Esophagus muscularis mucosa (tissue), 4 donors: ENCODE data around the gene ZNG1A. TPM values are rescaled to one million over a fixed set of nuclear protein-coding genes. Genes with fewer than 3 reads are reported as not detected.
A peak's percentile ranks its signal among the peaks of the same experiment; 100 is the strongest.
"Not testable (repeated sequence)": the region's sequence is repeated elsewhere in the genome, so short reads cannot be mapped to it uniquely, and the experiment has no call there.

Experiments
- DNase-seq: peaks from one replicate; pipeline ENCODE4 v3.0.0-alpha.2; 2017; ENCODE audit errors: extremely low spot score
- H3K27ac ChIP-seq, 4 donors: fragments of 200-600 bp; sonication (generic); replicated peaks in 1 of 4; 1 replicate in 3 of 4; 2 replicates in 1 of 4; pipeline ENCODE4 v1.5.1; 2016 to 2019; ENCODE audit warnings: mild to moderate bottlenecking in 1 of 4
- H3K27me3 ChIP-seq, 4 donors: fragments of 200-600 bp; sonication (generic); one replicate each; pipeline versions ENCODE4 v1.5.1 to v1.6.0; 2016 to 2019
- H3K36me3 ChIP-seq, 4 donors: fragments of 200-600 bp; sonication (generic); one replicate each; pipeline ENCODE4 v1.5.1; 2016 to 2019
- H3K4me1 ChIP-seq, 4 donors: fragments of 200-600 bp; sonication (generic); one replicate each; pipeline ENCODE4 v1.5.1; 2016 to 2019
- H3K4me3 ChIP-seq, 4 donors: fragments of 200-600 bp; sonication (generic); 1 replicate in 2 of 4; 2 replicates in 2 of 4; pipeline ENCODE4 v1.5.1; 2016 to 2019; ENCODE audit warnings: mild to moderate bottlenecking in 4 of 4, moderate library complexity in 1 of 4
- H3K9me3 ChIP-seq, 4 donors: fragments of 200-600 bp; sonication (generic); 1 replicate in 3 of 4; 2 replicates in 1 of 4; pipeline ENCODE4 v1.5.1; 2016 to 2019
- CTCF ChIP-seq, 3 experiments: fragments of 200-600 bp in 2 of 3; fragments of 450-650 bp in 1 of 3; sonication (generic) in 2 of 3; IDR thresholded peaks; one replicate each; pipeline ENCODE4 v1.5.1; 2017 to 2019; ENCODE audit warnings: antibody characterized with exemption in 3 of 3, mild to moderate bottlenecking in 2 of 3, moderate library complexity in 1 of 3
- EP300 ChIP-seq: sonication (generic); formaldehyde crosslinking; IDR thresholded peaks from one replicate; pipeline ENCODE4 v1.6.1; 2017; ENCODE audit warnings: antibody characterized with exemption
- POLR2A ChIP-seq: fragments of 450-650 bp; IDR thresholded peaks from one replicate; pipeline ENCODE4 v1.6.1; 2017; ENCODE audit warnings: antibody characterized with exemption, moderate library complexity, mild to moderate bottlenecking, low read depth
- POLR2AphosphoS5 ChIP-seq, 2 donors: sonication (generic); formaldehyde crosslinking; IDR thresholded peaks; one replicate each; pipeline ENCODE4 v1.6.1; 2017; ENCODE audit warnings: antibody characterized with exemption in 2 of 2
- WGBS: methylation state at CpG from one replicate; pipeline ENCODE4 v1.1.5; 2018; 5-methylcytosine and 5-hydroxymethylcytosine counted together
- intact Hi-C: fragments of 100-400 bp; cut with DNase I; formaldehyde crosslinking; loops from one replicate; pipeline ENCODE4 v1.15.1; 2023
- total RNA-seq, 4 donors: library from RNA; depleted of rRNA; stranded (reverse); fragments of >200 nt; gene quantifications; one replicate each; pipeline versions ENCODE4 v1.1.0 to v1.2.1, GENCODE V29; 2016

The ZNG1A gene
- total RNA-seq, 4 donors from 2014 or later = 26.4 to 50.7 (median 34.1) TPM

GRCh38 chr9:215631-216155 is 36.8 kb upstream of the ZNG1A start:
- 38% methylated on average over 6 of the region's 6 CpGs for WGBS
- Histone ChIP-seq H3K4me1 (peaks cover 6 to 82% (median 82%) of the 10 kb centered on the region in 4 donors), H3K36me3 (no peaks in the 10 kb centered on the region), H3K27ac (peak overlapping the region; percentile 89 to 91 (median 90)), H3K27me3 (peaks cover 0 to 7% (median 0%) of the 10 kb centered on the region in 4 donors), H3K4me3 (peak overlapping the region; percentile 73 to 87 (median 78)), H3K9me3 (no peaks in the 10 kb centered on the region)
- intact Hi-C loops = loop anchor here (5.0 kb wide), 2 partner anchors 72 to 87 kb away; no protein-coding TSS in a partner anchor
- TF ChIP-seq EP300 = no peak
- TF ChIP-seq POLR2A = no peak
- TF ChIP-seq CTCF (IDR thresholded peaks at IDR 0.05) = no peak
- TF ChIP-seq POLR2AphosphoS5 (IDR thresholded peaks at IDR 0.05) = no peak
- no peak for DNase-seq

GRCh38 chr9:214648-215493 is 36.0 kb upstream of the ZNG1A start, which contains the start of gene DOCK8:
DOCK8 (plus strand) TSS chr9:214865; CDS start chr9:214977, 112 bp downstream.
- Histone ChIP-seq H3K4me3 (peak within 1 kb of the TSS; percentile 73 to 87 (median 78)), H3K9me3 (no peaks in the 10 kb centered on the region), H3K27me3 (peaks cover 0 to 7% (median 0%) of the 10 kb centered on the region in 4 donors), H3K36me3 (no peaks in the 10 kb centered on the region), H3K4me1 (peaks cover 6 to 74% (median 73%) of the 10 kb centered on the region in 4 donors), H3K27ac (peak within 1 kb of the TSS; percentile 89 to 91 (median 90))
- peak; percentile 93 for DNase-seq
- intact Hi-C loops = loop anchor here (5.0 kb wide), 2 partner anchors 72 to 87 kb away; no protein-coding TSS in a partner anchor
- TF ChIP-seq POLR2AphosphoS5 (IDR thresholded peaks at IDR 0.05) (peak; percentile 8 to 59), POLR2A (no peak), CTCF (IDR thresholded peaks at IDR 0.05) (peak; percentile 51 to 75 (median 56)), EP300 (no peak)
- 2% methylated on average over 20 of the region's 103 CpGs for WGBS

GRCh38 chr9:214351-214647 is 35.4 kb upstream of the ZNG1A start:
- DNase-seq = no peak
- H3K36me3 ChIP-seq = no peaks in the 10 kb centered on the region
- intact Hi-C loops = no loop called here
- no peak for TF ChIP-seq POLR2AphosphoS5 (IDR thresholded peaks at IDR 0.05)
- TF ChIP-seq POLR2A = no peak
- no peak for TF ChIP-seq CTCF (IDR thresholded peaks at IDR 0.05)
- no peak for TF ChIP-seq EP300
- peak overlapping the region; percentile 73 to 87 (median 78) for H3K4me3 ChIP-seq
- H3K27ac ChIP-seq = peak overlapping the region; percentile 89 to 91 (median 90)
- WGBS = 1% methylated on average over 11 of the region's 14 CpGs
- peaks cover 0 to 7% (median 0%) of the 10 kb centered on the region in 4 donors for H3K27me3 ChIP-seq
- H3K4me1 ChIP-seq = peaks cover 6 to 68% (median 68%) of the 10 kb centered on the region in 4 donors
- H3K9me3 ChIP-seq = no peaks in the 10 kb centered on the region

GRCh38 chr9:213901-214300 is 35.0 kb upstream of the ZNG1A start:
- H3K36me3 ChIP-seq, DNase-seq, intact Hi-C loops, H3K9me3 ChIP-seq, H3K27me3 ChIP-seq: not testable (repeated sequence)
- peaks cover 6 to 64% (median 64%) of the 10 kb centered on the region in 4 donors for H3K4me1 ChIP-seq
- WGBS = 88% methylated on average over 24 of the region's 24 CpGs
- H3K27ac ChIP-seq = peak overlapping the region; percentile 89 to 91 (median 90)
- peak overlapping the region; percentile 73 to 87 (median 78) for H3K4me3 ChIP-seq

GRCh38 chr9:212297-212696 is 33.4 kb upstream of the ZNG1A start:
- H3K27me3 ChIP-seq = peaks cover 0 to 7% (median 0%) of the 10 kb centered on the region in 4 donors
- intact Hi-C loops = no loop called here
- H3K36me3 ChIP-seq = no peaks in the 10 kb centered on the region
- no peak overlapping the region for H3K4me3 ChIP-seq
- DNase-seq = no peak
- TF ChIP-seq POLR2AphosphoS5 (IDR thresholded peaks at IDR 0.05) (no peak), EP300 (no peak), POLR2A (no peak), CTCF (IDR thresholded peaks at IDR 0.05) (no peak)
- peak overlapping the region; percentile 55 to 76 (median 66) for H3K27ac ChIP-seq
- 81% methylated on average over 3 of the region's 3 CpGs for WGBS
- H3K9me3 ChIP-seq = no peaks in the 10 kb centered on the region
- H3K4me1 ChIP-seq = peaks cover 6 to 50% (median 48%) of the 10 kb centered on the region in 4 donors
